Stimulated activated CD8-positive, alpha-beta memory T cell treated with anti-CD3 and anti-CD28 coated beads, Interleukin-4, amount 100 ng/mL, for 48 hours (primary cell): ENCODE data around the gene ASB1.

Experiments used
- DNase-seq: peaks from one replicate; pipeline ENCODE4 v3.0.0-alpha.2; 2020

Gene ASB1

DNA sequence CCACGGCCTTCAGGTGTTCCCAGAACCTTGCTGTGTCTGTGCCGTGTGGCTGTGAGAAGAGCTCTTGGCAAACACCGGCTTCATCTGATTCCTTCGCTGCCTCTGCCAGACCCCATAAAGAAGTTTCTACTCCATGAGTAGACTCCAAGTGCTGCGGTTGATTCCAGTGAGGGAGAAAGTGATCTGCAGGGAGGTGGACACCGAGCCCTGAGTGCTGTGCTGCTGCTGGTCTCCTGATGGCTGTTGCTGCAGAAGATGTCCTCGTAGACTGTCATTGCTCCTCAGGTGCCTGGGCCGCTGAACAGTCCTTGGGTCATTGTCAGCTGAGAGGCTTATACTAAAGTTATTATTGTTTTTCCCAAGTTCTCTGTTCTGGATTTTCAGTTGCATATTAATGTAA is 19.6 kb downstream of the ASB1 start:
- DNase-seq = peak; percentile 17

DNA sequence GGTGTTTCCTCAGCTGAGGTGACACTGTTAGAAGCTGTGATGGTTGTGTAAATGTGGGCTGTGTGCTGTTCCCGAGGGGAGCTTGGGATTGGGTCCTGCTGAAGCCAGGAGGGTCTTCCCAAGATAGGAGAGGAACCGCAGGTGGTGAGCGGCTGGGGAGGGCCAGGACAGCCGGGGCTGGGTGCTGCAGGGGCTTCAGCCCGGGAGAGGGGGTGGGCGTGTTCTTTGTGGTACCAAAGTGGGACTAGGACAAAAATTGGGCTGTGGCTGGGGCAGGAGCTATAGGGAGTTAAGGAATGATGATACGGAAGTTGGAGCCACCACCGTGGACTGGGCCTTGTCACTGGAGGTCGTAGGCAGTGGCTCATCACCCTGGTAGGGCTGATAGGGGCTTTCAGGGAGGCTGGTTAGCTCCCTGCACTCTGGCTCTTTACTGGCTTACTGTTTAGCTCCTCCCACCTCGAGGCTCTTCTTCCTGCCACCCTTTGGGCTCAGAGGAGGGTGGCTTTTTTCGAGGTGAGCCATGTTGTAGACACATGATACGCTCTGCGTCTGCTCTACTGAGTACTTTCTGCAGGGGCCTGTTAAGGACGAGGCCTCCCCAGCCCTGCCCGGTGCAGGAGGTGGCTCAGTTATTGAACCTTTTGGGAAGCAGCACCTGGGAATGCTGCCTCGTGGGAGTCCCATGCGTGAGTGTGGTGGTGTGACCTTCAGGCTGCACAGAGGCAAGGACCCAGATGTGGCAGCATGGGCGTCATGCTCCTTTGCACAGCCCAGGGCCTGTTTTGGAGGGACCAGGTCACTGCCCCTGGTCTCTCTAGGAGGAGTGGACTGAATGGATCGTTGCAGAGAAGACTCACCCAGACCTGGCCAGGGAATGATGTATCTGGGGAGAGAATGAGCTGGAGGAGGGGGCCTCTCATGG is 21.6 kb downstream of the ASB1 start:
- DNase-seq = peak; percentile 17

DNA sequence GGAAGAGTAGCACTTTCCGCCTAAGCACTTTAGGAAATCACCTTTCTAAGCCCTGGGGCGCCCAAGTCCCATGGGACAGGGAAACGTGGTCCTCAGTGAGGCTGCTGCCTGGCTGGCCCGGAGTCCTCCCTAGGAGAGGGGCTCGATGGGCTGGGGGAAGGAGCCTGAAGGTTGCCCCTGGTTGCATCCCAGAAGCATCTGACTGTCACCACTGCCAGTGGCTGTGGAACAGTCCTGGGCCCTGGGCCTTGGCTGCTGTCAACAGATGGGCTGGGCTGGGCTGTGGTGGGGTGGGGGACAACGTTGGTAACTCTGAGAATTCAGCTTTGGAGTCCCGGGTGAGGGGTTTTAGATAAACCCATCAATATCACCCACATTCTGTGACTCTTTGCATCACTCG is 22.5 kb downstream of the ASB1 start:
- peak; percentile 19 for DNase-seq

DNA sequence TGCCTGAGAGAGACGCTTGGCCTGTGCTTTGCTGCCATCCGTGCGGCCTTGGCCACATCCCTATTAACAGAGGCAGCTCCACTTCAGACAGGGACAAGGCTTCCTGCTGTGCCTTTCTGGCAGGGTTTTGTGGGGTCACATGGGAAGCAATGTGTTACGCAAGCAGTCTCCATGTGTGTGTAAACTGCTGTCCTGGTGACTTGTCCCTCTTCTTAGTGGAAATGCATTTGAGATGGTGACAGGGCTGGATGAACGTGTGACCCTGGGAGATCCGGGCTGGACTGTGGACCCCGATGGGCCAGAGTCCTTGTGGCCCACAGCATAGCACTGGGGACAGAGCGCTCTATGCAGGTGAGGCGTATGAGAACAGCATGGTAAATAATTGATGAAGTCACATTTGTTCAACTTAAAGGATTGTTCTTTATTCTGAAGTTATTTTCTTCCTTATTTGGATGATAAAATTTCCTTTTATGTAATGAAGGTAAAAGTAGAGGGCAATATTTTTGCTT is 23.2 kb downstream of the ASB1 start:
- peak; percentile 14 for DNase-seq

DNA sequence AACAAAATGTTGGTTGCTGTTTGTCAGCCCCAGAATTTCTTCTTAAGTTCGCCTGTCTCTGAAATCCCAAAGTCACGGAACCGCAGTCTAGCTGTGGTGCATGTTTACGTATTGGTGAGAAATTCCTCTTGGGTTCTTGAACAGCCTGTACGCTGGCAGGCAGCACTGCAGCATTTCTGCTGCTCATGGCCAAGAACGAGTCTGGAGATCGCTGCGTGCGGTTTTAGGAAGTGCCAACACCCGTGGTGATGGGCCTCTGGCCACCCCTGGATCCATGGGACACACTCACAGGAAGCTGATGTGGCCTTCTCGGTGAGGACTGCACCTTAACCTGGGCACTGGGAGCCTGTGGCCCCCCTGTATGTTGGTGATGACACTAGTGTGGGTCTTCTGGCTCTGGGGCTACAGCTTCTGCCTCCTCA is 23.7 kb downstream of the ASB1 start:
- DNase-seq = no peak

DNA sequence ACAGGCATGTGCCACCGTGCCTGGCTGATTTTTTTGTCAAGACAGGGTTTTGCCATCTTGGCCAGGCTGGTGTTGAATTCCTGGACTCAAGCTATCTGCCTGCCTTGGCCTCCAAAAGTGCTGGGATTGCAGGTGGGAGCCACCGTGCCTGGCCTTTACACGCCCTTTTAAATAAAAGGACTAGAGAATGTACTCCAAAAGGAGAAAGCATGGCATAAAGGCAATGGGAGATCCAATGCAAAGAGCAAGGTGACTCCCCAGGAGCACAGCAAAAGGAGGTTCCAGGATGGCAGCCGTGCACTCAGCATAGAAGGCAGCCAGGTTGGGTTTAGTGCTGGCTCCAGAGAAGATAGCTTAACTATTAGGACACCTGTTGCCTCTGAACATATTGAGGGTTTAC is 27.1 kb downstream of the ASB1 start:
- DNase-seq = no peak

DNA sequence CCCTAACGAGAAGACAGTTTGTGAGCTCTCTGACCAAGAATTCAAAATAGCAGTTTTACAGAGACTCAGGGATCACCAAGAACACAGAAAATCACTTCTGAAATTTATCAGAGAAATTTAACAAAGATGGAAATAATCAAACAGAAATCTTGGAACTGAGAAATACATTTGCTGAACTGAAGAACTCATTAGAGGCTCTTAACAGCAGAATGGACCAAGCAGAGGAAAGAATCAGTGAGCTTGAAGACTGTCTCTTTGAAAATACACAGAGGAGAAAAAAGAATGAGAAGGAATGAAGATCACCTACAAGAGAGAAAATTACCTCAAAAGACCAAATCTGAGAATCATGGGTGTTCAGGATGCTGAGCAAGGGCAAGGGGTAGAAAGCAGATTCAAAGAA is 29.7 kb downstream of the ASB1 start:
- DNase-seq = no peak

DNA sequence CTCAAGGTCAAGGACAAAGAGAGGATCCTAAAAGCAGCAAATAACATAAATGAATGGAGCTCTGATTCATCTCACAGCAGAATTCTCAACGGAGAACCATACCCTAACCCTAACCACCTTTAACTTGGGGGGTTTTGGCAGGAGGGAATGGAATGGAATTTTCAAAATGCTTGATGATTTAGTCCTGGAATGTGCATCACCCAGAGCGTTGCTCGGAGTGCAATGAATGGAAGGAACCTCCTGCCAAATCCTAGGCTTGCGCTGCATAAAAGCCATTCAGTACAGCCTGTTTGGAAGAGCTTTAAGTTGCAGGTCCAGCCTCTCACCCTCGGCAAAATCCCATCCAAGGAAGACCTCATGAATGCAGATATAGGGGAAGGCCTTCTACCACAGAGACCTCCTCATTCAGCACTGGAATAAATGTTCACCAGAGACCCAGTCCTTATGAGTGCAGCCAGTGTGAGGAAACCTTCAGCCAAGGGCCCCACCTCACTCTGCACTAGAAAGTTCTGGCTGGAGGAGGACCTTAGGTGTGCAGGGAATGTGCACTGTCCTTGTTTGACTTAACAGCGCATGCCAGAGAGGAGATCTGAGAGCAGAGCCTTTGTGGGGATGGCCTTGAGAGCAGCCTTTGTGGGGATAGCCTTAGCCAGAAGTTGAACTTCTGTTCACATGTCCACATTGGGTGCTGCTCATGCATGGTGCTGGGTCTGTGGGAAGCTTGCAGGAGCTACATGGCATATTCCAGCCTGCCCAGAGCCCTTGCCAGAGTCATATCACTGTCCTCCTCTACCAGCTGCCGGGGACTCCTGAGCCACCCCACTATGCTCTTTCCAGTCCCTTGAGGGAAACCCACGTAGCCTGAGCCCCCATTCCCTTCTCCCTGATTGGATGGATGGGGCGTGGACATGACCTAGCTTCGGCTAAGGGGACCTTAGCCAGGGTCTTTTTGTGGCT is 30.5 kb downstream of the ASB1 start:
- DNase-seq = no peak

DNA sequence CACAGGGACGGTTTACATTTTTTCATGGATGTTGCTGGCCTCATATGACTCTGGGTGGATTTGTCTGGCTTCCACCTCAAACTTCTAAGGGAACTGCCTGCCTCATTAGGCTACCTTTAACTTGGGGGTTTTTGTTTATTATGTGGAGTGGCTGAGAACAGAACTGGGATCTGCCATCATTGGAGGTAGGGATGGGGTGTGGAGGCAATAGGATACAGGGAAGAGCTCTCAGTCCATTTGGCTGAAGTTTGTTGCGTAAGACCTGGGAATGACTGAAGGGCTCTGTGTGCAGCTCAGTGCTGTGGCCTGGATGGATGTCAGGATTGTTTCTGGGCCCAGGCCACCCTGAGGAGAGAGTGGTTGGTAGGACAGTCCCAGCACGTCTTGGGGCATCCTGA is 31.2 kb downstream of the ASB1 start:
- no peak for DNase-seq

DNA sequence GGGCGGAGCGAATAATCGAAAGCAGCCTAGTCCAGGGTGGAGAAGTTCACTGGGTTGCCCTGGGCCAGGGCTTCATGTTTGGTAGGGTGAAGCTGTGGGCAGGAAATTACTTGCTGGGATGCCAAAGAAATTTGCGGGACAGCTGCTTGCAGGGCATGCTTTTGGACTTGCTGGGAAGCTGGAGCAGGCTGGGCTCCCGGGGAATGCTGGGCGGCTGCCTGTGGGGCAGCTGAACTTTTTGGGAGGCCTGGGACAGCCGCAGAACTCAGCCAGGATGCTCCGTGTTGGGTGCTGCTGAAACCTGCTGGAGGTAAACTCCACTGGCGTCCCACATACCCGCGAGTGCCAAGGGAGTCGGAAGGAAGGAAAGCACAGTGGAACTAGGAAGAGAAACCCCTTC is 31.9 kb downstream of the ASB1 start:
- no peak for DNase-seq

DNA sequence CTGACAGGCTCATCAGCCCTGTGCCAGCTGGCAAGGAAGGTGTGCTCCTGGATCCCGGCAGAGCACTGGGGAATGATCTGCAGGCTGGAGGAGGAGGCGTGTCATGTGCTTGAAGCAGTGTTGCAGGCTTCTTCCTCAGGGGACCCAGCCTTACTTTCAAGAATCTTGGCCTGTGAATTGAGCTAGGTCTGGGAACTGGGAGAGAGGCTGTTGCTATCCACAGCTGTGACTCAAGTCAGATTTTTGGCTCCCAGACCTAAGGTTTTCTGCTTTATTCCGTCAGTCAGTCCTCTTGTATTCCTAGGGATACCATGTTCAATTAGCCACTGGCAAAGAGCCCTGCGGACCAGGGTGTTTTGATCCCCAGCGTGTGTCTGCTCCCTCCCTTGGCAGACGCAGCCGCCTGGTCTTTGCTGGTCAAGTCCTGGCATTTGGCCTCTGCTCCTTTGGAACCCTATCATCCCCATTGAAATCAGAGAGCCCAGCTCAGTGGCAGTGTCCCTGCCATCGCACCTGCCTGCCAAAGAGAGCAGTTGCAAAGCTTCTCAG is 32.4 kb downstream of the ASB1 start:
- no peak for DNase-seq

DNA sequence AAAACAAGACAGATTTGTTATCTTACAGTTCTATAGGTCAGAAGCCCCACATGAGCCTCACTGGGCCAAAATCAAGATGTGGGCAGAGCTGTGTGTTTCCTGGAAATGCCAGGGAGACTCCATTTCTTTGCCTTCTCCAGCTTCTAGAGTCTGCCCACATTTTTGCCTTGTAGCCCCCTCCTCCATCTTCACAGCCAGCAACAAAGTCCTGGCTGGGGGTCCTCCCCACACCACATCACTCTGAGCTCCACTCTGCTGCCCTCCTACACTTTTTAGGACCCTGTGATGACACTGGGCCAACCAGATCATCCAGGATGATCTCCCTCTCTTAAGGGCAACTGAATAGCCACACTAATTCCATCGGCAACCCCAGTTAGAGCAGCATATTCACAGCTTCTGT is 34.3 kb downstream of the ASB1 start:
- DNase-seq = no peak

DNA sequence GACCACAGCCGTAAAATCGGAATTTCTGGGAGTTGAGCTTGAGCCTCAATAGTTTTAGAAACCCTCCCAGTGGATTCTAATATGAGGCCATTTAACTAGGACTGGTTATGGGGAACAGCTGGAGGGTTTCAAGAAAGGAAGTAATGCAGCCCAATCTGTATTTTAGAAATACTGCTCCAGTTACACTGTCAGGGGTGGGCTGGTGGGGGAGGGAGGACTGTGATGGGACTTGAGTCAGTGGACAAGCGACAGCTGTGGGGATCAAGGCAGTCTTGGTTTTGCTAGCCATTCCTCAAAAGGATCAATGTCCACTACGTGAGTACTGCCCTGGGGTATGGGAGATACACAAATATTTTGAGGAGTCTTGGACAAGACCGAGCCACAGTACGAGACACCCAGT is 34.8 kb downstream of the ASB1 start:
- no peak for DNase-seq

DNA sequence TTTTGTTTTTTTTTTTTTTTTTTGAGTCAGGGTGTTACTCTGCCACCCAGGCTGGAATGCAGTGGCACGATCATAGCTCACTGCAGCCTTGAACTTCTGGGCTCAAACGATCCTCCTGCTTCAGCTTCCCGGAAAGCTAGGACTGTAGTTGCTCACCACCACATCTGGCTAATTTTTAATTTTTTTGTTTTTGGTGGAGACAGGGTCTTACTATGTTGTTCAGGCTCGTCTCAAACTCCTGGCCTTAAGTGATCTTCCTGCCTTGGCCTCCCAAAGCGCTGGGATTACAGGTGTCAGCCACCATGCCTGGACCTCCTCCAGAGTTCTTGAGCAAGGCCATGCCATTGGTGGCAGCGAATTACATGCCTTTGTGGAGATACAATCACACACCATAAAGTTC is 35.2 kb downstream of the ASB1 start:
- no peak for DNase-seq

DNA sequence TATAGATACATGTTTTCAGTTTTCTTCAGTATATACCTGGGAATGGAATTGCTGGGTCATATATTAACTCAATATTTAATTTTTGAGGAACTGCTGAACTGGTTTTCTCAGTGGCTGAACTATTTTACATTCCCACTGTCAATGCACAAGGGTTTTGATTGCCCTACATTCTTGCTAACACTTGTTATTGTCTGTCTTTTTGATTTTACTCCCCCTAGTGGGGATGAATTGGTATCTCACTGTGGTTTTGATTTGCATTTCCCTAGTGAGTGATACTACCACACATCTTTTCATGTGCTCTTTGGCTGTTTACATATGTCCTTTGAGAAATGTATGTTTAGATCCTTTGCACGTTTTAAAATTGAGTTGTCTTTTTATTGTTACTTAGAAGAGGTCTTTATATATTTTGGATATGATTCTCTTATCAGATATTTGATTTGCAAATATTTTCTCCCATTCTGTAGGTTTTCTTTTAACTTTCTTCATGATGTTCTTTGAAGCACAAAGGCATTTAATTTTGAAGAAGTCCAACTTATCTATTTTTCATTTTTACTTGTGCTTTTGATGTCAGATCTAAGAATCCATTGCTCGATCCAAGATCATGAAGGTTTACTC is 36.2 kb downstream of the ASB1 start:
- DNase-seq = no peak

DNA sequence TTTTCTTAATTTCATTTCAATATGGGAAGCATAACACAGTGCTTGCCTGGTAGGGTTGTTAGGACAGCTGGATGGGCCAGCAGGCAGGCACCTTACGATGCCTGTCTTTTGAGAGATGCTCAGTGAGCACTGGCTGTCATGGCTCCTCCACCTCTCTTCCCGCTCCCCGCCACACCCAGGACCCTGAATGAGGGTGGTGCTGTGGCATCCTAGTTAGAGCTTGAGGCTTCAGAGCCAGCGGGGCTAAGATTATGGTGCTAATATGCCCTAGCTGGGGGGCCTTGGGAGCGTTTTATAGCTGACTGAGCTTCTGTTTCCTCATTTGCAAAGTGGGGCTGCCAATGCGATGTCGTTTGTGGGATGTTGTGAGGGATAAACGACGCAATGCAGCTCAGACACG is 37.7 kb downstream of the ASB1 start:
- no peak for DNase-seq

DNA sequence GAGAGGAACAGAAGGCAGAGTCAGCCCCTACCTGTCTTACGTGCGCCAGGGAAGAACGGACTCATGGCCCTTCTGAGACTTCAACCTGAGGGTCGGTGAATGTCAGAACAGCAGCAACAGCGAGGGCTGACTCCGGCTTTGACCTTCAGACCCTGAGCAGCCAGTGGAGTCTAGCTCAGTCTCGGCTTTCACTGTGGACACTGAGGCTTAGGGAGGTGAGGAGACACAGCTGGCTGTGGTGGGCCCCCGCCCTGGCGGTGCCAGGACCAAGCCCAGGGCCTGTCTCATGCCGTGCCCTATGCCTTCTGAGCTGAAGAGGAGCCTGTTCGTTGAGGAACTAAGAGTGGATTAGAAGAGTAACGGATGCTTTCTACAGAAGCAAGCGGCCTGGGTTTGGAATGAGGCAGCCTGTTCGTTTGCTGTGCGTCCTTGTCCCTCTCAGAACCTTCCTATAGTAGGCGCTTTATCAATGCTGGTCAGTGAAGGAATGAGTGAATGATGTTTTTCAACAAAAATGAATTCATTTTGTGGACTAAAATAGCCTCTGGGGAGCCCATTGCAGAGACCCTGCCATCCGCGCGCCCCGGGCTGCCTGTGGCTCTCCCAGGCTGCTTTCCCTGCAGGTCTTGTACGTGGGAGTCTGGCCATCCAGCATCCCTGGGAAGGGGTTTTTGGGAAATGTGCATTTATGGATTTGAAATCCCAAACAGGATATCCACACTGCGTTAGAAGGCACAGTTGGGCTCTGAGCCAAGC is 38.9 kb downstream of the ASB1 start:
- no peak for DNase-seq

DNA sequence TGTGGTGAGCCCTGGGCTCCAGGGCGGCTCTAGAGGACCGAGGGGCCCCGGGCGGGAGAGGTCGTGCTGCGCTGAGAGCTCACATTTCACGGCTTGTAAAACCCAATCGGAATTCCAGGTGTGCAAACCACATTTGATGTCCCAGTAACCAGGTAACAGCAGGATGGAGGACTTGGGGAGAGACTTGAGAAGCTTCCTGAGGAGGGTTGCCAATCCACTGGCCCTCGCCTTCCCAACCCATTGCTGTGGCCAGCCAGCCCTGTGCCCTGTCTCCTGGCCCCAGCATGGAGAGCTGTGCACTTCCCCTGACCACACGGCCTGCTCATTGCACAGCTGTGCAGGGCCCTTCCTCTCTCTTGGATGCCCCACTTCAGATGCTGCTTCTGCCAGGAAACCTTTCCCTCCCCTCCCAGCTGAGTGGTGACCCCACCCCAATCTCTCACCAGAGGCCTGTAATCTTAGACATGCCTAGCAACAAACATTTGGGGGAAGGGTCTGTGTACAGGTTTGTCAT is 39.6 kb downstream of the ASB1 start:
- no peak for DNase-seq

DNA sequence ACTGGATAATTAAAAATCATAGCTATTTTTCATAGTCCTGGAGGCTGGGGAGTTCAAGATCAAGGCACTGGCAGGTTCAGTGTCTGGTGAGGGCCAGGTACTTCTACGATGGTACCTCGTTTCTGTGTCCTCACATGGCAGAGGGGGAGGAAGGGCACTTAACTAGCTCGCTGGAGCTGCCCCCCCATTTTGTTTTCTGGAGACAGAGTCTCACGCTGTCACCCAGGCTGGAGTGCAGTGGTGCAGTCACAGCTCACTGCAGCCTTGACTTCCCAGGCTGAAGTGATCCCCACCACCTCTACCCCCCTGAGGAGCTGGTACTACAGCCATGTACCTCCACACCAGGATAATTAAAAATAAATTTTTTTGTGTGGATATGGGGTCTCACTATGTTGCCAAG is 40.3 kb downstream of the ASB1 start:
- no peak for DNase-seq

DNA sequence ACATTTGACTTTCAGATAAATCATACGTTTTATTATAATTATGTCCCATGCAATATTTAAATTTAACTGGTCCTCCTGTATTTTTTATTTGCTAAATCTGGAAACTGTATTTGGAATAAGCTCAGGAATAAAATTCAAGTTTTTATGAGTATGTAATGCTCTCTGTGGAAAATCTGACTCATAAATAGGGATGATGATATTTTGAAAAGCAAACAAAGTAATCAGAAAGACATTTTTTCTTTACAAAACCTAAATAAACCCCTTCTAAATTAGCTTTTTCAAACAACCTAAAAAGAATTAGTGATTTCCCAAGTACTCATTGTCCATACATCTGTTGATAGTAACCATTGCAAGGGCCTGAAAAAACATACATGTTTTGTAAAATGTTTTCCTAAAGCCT is 41.1 kb downstream of the ASB1 start:
- no peak for DNase-seq

DNA sequence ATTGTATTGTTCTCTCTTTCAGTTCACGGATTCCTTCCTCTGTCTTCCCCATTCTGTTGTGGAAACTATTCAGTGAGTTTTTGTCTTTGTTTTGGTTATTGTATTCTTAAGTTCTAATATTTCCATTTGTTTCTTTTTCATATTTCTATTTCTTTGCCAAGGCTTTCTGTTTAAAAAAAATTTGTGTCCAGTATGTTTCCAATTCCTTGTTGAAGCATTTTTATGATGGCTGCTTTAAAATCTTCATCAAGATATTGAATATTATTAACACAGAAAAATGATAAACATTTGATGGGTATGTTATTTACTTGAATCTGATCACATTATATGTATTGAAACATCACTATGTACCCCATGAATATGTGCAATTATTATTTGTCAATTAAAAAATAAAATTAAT is 42.4 kb downstream of the ASB1 start:
- DNase-seq = no peak

DNA sequence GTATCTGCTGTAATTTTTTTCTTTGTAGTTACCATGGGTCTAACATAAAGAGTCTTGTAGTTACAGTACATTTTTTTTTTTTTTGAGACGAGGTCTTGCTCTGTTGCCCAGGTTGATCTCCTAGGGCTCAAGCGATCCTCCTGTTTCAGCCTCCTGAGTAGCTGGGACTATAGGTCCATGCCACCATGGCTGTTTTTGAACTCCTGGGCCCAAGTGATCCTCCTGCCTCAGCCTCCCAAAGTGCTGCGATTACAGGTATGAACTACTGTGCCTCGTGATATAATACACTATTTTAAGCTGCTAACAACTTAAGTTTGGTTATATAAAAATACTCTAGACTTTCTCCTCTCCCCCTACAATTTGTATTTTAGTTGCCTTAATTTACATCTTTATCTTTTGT is 46.3 kb downstream of the ASB1 start:
- no peak for DNase-seq
